SK-N-SH (cell line): ENCODE measurements around the gene SCAF1.

Source experiments
- CHD2 ChIP-seq: fragments of 150-350 bp; IDR thresholded peaks from 2 replicates; pipeline ENCODE4 v1.6.1; 2018; ENCODE audit warnings: low read length; ENCODE audit not compliant: partially characterized antibody
- CTCF ChIP-seq: fragments of 200-600 bp; sonication (generic); IDR thresholded peaks from 2 replicates; pipeline ENCODE4 v1.6.1; 2017; ENCODE audit warnings: antibody characterized with exemption, mild to moderate bottlenecking, moderate library complexity
- EP300 ChIP-seq, 2 experiments: IDR thresholded peaks; 2 replicates each; pipeline versions ENCODE4 v1.4.0 to v1.6.1; 2012; ENCODE audit warnings: borderline replicate concordance in 1 of 2, low read depth in 1 of 2, low read length in 1 of 2
- FOXM1 ChIP-seq: IDR thresholded peaks from 2 replicates; pipeline ENCODE4 v1.4.0; 2012; ENCODE audit warnings: low read depth, mild to moderate bottlenecking
- MXI1 ChIP-seq: IDR thresholded peaks from 2 replicates; pipeline ENCODE4 v1.6.1; 2012; ENCODE audit warnings: mild to moderate bottlenecking, low read depth, low read length, improper control_type of control experiment
- RXRA ChIP-seq: IDR thresholded peaks from 2 replicates; pipeline ENCODE4 v1.4.0; 2012; ENCODE audit warnings: low read depth, mild to moderate bottlenecking, borderline replicate concordance
- SIN3A ChIP-seq: IDR thresholded peaks from 2 replicates; pipeline ENCODE4 v1.6.1; 2012; ENCODE audit warnings: low read depth, mild to moderate bottlenecking, low read length, moderate library complexity, borderline replicate concordance
- TAF1 ChIP-seq: IDR thresholded peaks from 2 replicates; pipeline ENCODE4 v1.6.1; 2012; ENCODE audit warnings: low read depth, mild to moderate bottlenecking, low read length, moderate library complexity, borderline replicate concordance
- TEAD4 ChIP-seq: IDR thresholded peaks from 2 replicates; pipeline ENCODE4 v1.4.0; 2012; ENCODE audit warnings: mild to moderate bottlenecking, borderline replicate concordance; ENCODE audit not compliant: insufficient read depth
- YY1 ChIP-seq: IDR thresholded peaks from 2 replicates; pipeline ENCODE4 v1.4.0; 2012; ENCODE audit warnings: low read depth, mild to moderate bottlenecking

- TF ChIP-seq CTCF (no peak), YY1 (no peak), TAF1 (no peak), CHD2 (no peak), SIN3A (no peak), EP300 (IDR thresholded peaks at IDR 0.05; ENCODE audit: borderline replicate concordance in 1 of 2, low read depth in 1 of 2, low read length in 1 of 2) (no peak), RXRA (no peak), MXI1 (no peak), FOXM1 (no peak), TEAD4 (no peak)
Measured at GRCh38 chr19:49643466-49643865, 1.5 kb downstream of the SCAF1 start.
